ENCODE data around the gene CDCA5. TPM values are rescaled to one million over a fixed set of nuclear protein-coding genes. Genes with fewer than 3 reads are reported as not detected.

The CDCA5 gene
- total RNA-seq, 1 experiment from 2014 or later: 67.0 TPM

DNA sequence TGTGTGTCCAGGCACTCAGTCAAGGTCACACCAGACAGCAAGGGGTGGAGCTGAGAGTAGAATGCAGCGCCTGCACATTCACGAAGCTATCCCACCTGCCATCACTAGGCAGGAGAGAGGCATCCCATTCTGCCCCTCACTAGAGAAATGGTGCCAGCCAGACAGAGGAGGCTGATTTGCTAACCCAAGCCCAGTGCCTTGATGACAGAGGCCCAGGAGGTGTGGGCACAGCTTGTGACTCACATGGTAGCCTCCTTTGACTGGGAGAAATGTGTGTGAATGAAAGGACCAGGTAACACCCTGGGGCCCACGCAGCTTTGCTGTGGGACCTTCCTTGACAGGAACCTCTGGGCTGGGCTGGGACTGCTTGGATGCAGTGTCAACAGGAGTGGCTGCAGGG is 20.3 kb downstream of the CDCA5 start:
- ChIA-PET POLR2A (no interaction called here), CTCF (interaction anchor here (0.6 to 1.6 kb wide), 2 partner anchors 219 to 800 kb away, joined by 3 to 6 read pairs; partner anchors contain the start of gene CDC42BPG)

DNA sequence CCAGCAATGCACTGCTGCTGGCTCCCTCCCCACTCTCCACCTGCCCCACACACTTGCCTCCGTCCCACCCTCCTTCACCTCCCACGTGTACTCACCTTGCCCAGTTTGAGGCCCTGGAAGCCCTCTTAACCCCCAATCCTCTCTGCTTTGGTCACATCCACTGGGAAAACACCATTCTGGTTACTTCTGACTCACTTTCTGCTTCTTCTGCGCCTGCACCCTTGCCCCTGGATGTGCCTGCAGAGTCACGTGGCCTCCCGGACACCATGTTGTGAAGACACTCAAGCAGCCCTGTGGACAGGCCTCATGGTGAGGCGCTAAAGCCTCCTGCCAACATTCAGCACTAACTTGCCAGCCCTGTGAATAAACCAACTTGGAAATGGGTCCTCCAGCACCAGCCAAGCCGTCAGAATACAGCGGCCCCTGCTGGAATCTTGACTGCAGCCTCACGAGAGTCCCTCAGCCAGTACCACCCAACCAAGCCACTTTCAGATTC is 22.9 kb downstream of the CDCA5 start:
- BruUV-seq (replicated peaks): no TSS peak
- Histone ChIP-seq H3K4me3 (ENCODE audit: low read depth, low read length) (no peak overlapping the region), H3K9me3 (no peaks in the 10 kb centered on the region), H3K36me3 (ENCODE audit: control insufficient read depth, insufficient read depth, low read length) (no peaks in the 10 kb centered on the region), H3K4me1 (no peaks in the 10 kb centered on the region), H3K27me3 (replicated peaks; ENCODE audit: control insufficient read depth, insufficient read depth, low read length) (no peaks in the 10 kb centered on the region)
- intact Hi-C loops (cut with micrococcal nuclease; ENCODE audit: unreplicated experiment): loop anchor here (1.0 kb wide), 1 partner anchor 48 kb away; no protein-coding TSS in a partner anchor
- H3K9me3 Mint-ChIP-seq (ENCODE audit: unreplicated experiment): no peaks in the 10 kb centered on the region
- peak in 1 of 2 experiments; percentile 38 for DNase-seq
- no peak overlapping the region for H3K27ac Mint-ChIP-seq (ENCODE audit: unreplicated experiment)
- H3K4me3 Mint-ChIP-seq (ENCODE audit: unreplicated experiment): no peak overlapping the region
- no peaks in the 10 kb centered on the region for H3K27me3 Mint-ChIP-seq (ENCODE audit: insufficient read depth, unreplicated experiment)
- no peaks in the 10 kb centered on the region for H3K4me1 Mint-ChIP-seq (ENCODE audit: low read depth, unreplicated experiment)
- TF ChIP-seq, protein P1, sequence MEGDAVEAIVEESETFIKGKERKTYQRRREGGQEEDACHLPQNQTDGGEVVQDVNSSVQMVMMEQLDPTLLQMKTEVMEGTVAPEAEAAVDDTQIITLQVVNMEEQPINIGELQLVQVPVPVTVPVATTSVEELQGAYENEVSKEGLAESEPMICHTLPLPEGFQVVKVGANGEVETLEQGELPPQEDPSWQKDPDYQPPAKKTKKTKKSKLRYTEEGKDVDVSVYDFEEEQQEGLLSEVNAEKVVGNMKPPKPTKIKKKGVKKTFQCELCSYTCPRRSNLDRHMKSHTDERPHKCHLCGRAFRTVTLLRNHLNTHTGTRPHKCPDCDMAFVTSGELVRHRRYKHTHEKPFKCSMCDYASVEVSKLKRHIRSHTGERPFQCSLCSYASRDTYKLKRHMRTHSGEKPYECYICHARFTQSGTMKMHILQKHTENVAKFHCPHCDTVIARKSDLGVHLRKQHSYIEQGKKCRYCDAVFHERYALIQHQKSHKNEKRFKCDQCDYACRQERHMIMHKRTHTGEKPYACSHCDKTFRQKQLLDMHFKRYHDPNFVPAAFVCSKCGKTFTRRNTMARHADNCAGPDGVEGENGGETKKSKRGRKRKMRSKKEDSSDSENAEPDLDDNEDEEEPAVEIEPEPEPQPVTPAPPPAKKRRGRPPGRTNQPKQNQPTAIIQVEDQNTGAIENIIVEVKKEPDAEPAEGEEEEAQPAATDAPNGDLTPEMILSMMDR (IDR thresholded peaks at IDR 0.05; ENCODE audit: insufficient read depth in 1 of 2, low read depth in 1 of 2, low read length in 1 of 2, severe bottlenecking in 1 of 2, unreplicated experiment in 1 of 2): peak; percentile 11
- CTCF ChIA-PET: no interaction called here
- POLR2A ChIA-PET: no interaction called here
- H3K36me3 Mint-ChIP-seq (ENCODE audit: insufficient read depth, unreplicated experiment): no peaks in the 10 kb centered on the region

More for the DNA sequence above, 20.3 kb downstream of the CDCA5 start:
- Mint-ChIP-seq H3K36me3 (ENCODE audit: insufficient read depth, unreplicated experiment) (no peaks in the 10 kb centered on the region), H3K9me3 (ENCODE audit: unreplicated experiment) (no peaks in the 10 kb centered on the region), H3K4me3 (ENCODE audit: unreplicated experiment) (no peak overlapping the region), H3K27ac (ENCODE audit: unreplicated experiment) (no peak overlapping the region), H3K4me1 (ENCODE audit: low read depth, unreplicated experiment) (no peaks in the 10 kb centered on the region), H3K27me3 (ENCODE audit: insufficient read depth, unreplicated experiment) (no peaks in the 10 kb centered on the region)
- Histone ChIP-seq H3K4me3 (ENCODE audit: low read depth, low read length) (no peak overlapping the region), H3K27me3 (replicated peaks; ENCODE audit: control insufficient read depth, insufficient read depth, low read length) (no peaks in the 10 kb centered on the region), H3K36me3 (ENCODE audit: control insufficient read depth, insufficient read depth, low read length) (no peaks in the 10 kb centered on the region), H3K4me1 (no peaks in the 10 kb centered on the region), H3K9me3 (no peaks in the 10 kb centered on the region)
- TF ChIP-seq, protein P1 (IDR thresholded peaks at IDR 0.05; ENCODE audit: insufficient read depth in 1 of 2, low read depth in 1 of 2, low read length in 1 of 2, severe bottlenecking in 1 of 2, unreplicated experiment in 1 of 2): no peak
- intact Hi-C loops (cut with micrococcal nuclease; ENCODE audit: unreplicated experiment): no loop called here
- no peak for DNase-seq
- BruUV-seq (replicated peaks): no TSS peak

DNA sequence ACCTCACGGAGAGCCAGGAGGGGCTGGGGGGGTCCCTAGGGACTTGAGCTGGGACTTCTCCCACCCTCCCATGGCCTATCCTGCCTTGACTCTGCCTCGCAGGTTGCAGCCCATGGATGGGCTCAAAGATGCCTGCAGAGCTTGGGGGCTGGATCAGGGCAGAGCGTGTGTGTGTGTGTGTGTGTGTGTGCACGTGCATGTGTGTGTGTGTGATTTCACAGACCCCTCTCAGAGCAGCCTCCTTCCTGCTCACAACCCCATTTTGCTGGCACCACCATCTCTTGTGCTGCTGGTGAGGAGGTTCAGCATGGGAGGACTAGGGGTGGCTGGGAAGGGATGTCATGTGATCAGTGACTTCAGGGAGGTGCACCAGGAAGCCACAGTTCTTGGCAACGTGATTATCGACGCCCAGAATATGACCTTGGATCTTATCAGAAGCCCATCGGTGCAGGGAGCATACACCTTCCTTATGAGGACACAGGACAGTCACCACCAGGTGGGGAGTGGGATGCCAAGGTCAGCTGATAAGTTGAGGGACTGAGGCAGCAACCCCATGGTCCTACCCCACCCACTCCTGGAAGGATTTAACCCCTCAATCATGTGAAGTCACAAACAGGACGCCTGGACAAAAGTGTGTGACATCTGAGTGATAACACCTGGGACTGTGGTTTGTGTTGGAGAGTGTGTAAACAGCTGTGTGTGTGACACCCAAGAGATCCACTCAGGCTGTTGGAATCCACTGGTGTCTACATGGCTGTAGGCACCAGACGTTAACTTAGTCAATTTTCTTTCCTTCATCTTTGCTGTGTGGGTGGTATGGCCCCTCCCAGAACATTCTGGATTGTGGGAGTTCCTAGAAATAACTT is 23.6 kb downstream of the CDCA5 start:
- TF ChIP-seq, protein P1 (IDR thresholded peaks at IDR 0.05; ENCODE audit: insufficient read depth in 1 of 2, low read depth in 1 of 2, low read length in 1 of 2, severe bottlenecking in 1 of 2, unreplicated experiment in 1 of 2): no peak
- no peak overlapping the region for H3K27ac Mint-ChIP-seq (ENCODE audit: unreplicated experiment)
- H3K9me3 Mint-ChIP-seq (ENCODE audit: unreplicated experiment): no peaks in the 10 kb centered on the region
- H3K27me3 Mint-ChIP-seq (ENCODE audit: insufficient read depth, unreplicated experiment): no peaks in the 10 kb centered on the region
- no peaks in the 10 kb centered on the region for H3K4me1 Mint-ChIP-seq (ENCODE audit: low read depth, unreplicated experiment)
- POLR2A ChIA-PET: no interaction called here
- no peak overlapping the region for H3K4me3 ChIP-seq (ENCODE audit: low read depth, low read length)
- intact Hi-C loops (cut with micrococcal nuclease; ENCODE audit: unreplicated experiment): no loop called here
- CTCF ChIA-PET: no interaction called here
- no peaks in the 10 kb centered on the region for H3K36me3 ChIP-seq (ENCODE audit: control insufficient read depth, insufficient read depth, low read length)
- no peaks in the 10 kb centered on the region for H3K9me3 ChIP-seq
- no peaks in the 10 kb centered on the region for H3K27me3 ChIP-seq (replicated peaks; ENCODE audit: control insufficient read depth, insufficient read depth, low read length)
- H3K4me1 ChIP-seq: no peaks in the 10 kb centered on the region
- no peak for DNase-seq
- no peak overlapping the region for H3K4me3 Mint-ChIP-seq (ENCODE audit: unreplicated experiment)
- no peaks in the 10 kb centered on the region for H3K36me3 Mint-ChIP-seq (ENCODE audit: insufficient read depth, unreplicated experiment)
- no TSS peak for BruUV-seq (replicated peaks)
